ENCODE measurements around the gene DOK6.
"Not testable (repeated sequence)": the region's sequence is repeated elsewhere in the genome, so short reads cannot be mapped to it uniquely, and the experiment has no call there.

The DOK6 gene

DNA sequence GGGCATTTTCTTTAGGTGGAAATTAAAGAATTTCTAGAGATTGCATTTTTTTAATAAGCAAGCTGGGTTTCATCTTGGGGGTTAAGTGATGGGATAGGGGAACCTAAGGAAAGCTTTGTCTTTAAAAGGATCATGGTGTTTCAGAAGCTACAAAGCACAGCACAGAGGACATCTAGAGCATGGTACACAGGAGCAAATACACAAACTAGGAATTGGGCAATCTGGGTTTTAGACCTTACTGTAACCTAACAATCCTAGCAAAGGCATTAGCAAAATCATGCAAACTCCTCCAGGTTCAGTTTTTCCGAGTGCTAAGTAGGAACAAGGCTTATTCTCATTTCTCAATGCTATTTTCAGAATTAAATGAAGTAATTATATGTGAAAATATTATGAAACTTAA is 412.9 kb downstream of the DOK6 start:
- no peak for DNase-seq (ENCODE audit: low spot score)

GRCh38 chr18:69814861-69815385 is 414.2 kb downstream of the DOK6 start:
- no peak for DNase-seq (ENCODE audit: low spot score)

GRCh38 chr18:69817335-69817940 is 416.8 kb downstream of the DOK6 start:
- no peak for DNase-seq (ENCODE audit: low spot score)

DNA sequence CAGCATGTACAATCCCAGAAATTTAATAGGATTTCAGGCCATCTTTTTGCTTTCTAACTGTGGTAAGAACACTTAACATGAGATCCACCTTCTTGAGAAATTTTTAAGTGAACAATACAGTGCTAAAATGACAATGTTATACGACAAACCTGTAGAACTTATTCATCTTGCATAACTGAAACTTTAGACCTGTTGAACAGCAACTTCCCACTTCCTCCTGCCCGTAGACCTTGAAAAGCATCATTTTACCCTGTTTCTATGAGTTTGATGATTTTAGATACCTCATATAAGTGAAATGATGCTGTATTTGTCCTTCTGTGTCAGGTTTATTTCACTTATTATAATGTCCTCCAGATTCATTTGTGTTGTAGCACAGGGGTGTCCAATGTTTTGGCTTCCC is 418.8 kb downstream of the DOK6 start:
- DNase-seq (ENCODE audit: low spot score): no peak

- no peak for DNase-seq (ENCODE audit: low spot score)
Observed at GRCh38 chr18:69820538-69820937, 419.9 kb downstream of the DOK6 start.

DNA sequence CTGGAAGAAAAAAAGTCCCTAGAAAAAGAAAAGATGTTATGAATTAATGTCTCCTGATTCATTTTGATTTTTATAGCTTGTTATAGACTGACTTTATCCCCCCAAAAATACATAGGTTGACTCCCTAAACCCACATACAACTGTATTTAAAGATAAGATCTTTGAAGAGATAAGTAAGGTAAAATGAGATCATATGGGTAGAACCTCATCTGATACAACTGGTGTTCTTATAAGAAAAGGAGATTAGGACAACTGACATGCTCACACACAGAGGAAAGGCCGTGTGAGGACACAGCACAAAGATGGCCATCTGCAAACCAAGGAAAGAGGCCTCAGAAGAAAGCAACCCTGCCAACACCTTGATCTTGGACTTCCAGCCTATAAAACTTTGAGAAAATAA is 429.5 kb downstream of the DOK6 start:
- DNase-seq (ENCODE audit: low spot score): no peak

GRCh38 chr18:69834980-69835379 is 434.3 kb downstream of the DOK6 start:
- DNase-seq (ENCODE audit: low spot score): not testable (repeated sequence)

DNA sequence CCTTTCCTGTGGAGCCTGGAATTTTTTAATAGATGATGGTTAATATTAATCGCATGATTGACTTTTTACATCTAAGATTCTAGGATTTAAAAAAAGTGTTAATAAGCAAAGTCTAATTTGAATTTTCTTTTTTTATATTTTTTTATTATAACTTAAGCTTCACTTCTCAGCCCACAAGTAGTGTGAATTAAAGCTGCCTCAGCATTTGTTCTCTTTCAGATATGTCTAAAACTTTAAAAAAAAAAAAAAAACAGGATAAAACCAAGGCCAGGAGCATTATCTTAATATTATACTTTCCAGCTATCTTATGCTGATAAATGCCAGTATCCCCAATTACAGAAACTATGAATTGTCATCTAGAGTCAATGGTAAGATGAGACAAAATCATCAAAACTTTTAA is 437.3 kb downstream of the DOK6 start:
- DNase-seq (ENCODE audit: low spot score): no peak

GRCh38 chr18:69838620-69839411 is 438.1 kb downstream of the DOK6 start:
- DNase-seq (ENCODE audit: low spot score): no peak

DNA sequence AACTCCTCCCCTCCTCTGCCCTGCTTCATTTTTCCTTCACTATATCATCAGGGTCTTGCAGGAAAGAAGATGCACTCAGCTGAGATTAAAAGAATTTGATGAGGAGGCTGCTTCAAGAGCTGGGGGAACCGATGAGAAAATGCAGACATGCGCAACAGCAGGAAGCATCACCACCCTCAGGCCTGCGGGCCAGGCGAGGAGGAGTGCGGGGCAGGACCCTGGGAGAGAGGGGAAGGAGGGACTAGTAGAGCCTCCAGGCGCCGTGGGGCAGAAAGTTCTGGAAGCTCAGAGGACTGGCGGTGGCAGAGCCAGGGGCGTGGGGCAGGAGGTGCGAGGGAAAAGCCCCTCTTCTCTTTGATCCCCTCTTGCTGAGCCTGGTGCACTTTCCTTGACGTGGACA is 438.8 kb downstream of the DOK6 start:
- no peak for DNase-seq (ENCODE audit: low spot score)

DNA sequence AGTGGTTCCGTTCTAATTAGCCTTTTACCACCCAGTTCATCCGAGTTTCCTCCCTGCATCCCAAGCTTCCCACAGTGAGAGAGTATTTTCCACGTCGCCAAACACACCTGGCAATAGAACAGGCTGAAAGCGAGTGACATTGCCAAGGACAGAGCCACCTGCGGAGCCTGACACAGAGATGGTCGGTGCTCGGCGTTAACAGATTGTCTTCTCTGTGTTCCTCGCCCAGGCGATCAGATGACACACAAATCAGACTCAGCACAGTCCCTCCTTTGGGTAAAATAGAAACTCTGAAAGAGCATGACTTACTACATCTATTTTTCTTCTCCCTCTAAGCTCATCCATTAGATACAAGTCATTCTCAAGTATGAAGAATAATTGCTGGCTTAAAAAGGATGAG is 439.3 kb downstream of the DOK6 start:
- DNase-seq (ENCODE audit: low spot score): no peak

DNA sequence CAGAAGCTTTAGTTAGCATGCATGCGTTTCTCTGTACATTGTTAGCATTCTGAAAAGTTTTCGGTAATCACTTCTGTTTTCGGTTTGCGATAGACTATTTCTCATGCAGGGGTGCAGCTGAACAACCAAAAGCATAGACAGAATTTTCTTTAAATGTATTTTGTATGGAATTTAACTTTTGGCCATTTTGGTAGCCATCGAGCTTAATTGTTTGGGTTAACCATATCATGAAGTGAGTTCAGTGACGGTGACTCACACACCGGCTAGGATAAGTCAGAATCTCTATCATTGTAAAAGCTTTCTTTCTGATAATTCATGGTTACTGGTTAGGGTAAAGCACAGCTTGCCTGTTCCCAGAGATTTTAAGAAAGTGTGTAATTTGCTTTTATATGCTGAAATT is 439.8 kb downstream of the DOK6 start:
- DNase-seq (ENCODE audit: low spot score): no peak

DNA sequence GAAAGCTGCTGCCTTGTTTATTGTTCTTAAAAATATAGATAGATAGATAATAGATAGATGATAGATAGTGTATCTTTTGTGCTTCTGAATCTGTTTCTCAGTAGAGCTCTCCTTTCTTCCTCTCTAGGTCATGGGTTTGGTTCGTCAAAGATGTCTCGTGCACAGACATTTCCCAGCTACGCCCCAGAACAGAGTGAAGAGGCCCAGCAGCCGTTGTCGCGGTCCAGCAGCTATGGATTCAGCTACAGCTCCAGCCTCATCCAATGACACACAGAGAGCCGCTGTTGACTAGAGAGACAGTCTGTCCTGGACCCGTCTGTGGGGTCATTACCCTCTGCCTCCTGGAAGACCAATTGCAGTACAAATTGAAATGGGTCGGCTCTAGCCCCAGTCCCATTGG is 440.4 kb downstream of the DOK6 start:
- DNase-seq (ENCODE audit: low spot score): no peak

DNA sequence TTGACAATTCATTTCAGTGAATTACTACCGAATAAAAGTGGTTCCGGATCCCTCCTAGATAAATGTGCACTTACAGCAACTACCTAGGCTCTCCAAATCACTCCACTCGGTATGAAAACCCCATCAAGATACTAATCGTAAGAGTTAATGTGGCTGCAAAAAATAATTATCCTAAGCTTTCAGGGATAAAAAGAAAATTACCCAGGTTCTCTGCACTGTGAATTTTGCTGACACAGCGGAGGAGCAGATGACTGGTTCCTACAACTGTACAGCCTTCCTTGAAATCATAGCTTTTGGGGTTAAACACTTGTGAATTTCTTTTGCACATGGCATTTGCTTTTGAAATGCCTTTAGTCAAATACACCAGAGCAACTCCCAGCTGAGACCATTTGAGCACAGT is 442.3 kb downstream of the DOK6 start:
- DNase-seq (ENCODE audit: low spot score): no peak

DNA sequence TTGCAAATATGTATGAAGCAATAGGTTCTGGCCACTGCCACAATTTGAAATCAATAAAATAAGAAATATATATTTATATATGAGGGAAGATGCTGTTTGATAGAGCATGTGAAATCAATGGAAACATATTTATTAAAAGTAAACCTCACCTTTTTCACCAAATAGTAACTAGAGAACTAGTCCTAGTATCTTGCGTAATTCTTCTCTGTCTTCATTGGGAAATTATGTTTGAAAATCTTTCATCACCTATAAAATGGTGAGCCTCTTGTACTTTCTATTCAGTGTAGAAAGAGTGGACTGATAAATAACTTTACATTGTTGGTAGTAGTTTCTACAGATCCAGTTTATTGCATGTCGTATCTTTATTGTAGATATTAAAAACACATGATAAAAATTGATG is 444.0 kb downstream of the DOK6 start:
- no peak for DNase-seq (ENCODE audit: low spot score)

GRCh38 chr18:69845593-69846506 is 445.2 kb downstream of the DOK6 start:
- DNase-seq (ENCODE audit: low spot score): no peak

DNA sequence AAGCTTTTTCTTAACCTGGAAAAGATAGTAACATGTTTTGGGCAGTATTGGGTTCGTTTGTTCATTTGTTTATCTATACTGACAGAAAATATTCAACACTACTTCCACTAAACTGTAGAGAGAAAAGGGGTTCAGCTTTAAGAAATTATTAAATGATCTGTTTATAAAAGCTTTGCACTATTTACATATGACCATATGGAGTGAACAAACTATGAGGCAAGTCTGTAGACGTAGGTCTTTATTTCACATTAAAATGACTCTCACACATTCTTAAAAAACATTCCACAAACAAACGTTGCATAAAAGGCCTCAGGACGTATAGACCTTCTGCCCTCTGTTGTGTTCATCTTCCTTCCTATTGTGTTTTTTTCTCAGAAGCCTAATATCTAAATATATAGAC is 452.4 kb downstream of the DOK6 start:
- DNase-seq (ENCODE audit: low spot score): no peak

- DNase-seq (ENCODE audit: low spot score): no peak
Observed at GRCh38 chr18:69854455-69854854, 453.8 kb downstream of the DOK6 start.

- DNase-seq (ENCODE audit: low spot score): no peak
Observed at GRCh38 chr18:69858897-69859296, 458.2 kb downstream of the DOK6 start.

GRCh38 chr18:69864802-69865201 is 464.1 kb downstream of the DOK6 start:
- DNase-seq (ENCODE audit: low spot score): not testable (repeated sequence)

GRCh38 chr18:69865776-69866175 is 465.1 kb downstream of the DOK6 start:
- DNase-seq (ENCODE audit: low spot score): no peak

DNA sequence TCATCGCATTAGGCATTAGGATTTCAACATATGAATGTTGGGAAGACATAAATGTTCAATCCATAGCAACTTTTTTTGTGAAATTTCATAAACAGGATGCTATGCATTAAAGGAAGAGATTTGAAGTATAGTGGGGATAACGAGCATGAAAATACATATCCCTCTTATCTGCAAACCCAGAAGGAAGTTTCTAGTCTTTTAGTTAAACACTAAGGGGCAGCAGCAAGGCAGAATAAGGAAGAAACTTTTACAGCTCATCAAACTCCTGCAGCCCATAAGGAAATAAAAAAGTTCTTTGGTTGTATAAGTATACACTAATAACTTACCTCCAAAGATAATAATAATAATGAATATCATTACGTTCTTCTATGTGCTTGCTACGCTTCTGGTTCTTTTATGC is 465.5 kb downstream of the DOK6 start:
- DNase-seq (ENCODE audit: low spot score): no peak

DNA sequence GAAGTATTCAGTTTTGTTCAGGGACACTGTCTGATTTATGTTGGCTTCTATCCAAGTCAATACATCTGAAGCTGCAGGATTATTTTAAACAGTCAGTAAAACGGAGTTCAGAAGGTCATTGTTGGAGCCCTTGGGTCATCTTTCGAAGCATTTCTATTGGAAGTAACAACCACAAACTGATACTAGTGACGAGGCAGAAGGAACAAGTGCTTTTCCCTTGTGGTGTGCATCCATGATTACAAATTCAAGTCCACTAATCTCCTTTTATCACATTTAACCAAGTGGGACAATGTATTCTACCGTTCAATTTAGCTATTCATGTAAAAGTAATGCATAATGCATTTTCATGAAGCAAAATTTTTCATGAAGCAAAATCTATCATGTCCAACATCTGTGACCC is 470.0 kb downstream of the DOK6 start:
- no peak for DNase-seq (ENCODE audit: low spot score)

Data from CD4-positive, alpha-beta T cell treated with Interleukin-2 at 100 ng/mL for 4 hours (primary cell).